Keratinocyte (primary cell): ENCODE measurements around the gene RNMT. TPM values are rescaled to one million over a fixed set of nuclear protein-coding genes. Genes with fewer than 3 reads are reported as not detected.
A peak's percentile ranks its signal among the peaks of the same experiment; 100 is the strongest.

Experiments used
- DNase-seq: peaks from one replicate; pipeline ENCODE4 v3.0.0-alpha.2; 2011; ENCODE audit warnings: low read depth, missing footprints, low spot score
- FAIRE-seq: peaks from 2 replicates; lab custom pipeline; 2011; peaks lifted over from hg19 to GRCh38; lab: Jason Lieb, UNC
- H2AFZ ChIP-seq: 2 replicates; pipeline ENCODE4 v1.6.0; 2012; ENCODE audit warnings: low read length, control low read depth, inconsistent platforms; ENCODE audit not compliant: control insufficient read depth
- H3K27ac ChIP-seq: 2 replicates; pipeline ENCODE4 v1.5.1; 2011; ENCODE audit warnings: low read length; ENCODE audit not compliant: control insufficient read depth, insufficient read depth
- H3K27me3 ChIP-seq: 3 replicates; pipeline ENCODE4 v1.6.0; 2011; ENCODE audit warnings: low read length; ENCODE audit not compliant: control insufficient read depth, insufficient read depth; ENCODE audit errors: extremely low read depth
- H3K36me3 ChIP-seq, 2 experiments: 2 replicates in 1 of 2; 3 replicates in 1 of 2; pipeline ENCODE4 v1.5.1; 2011; ENCODE audit warnings: low read length in 2 of 2, mild to moderate bottlenecking in 1 of 2; ENCODE audit not compliant: control insufficient read depth in 2 of 2, insufficient read depth in 2 of 2; ENCODE audit errors: extremely low read depth in 1 of 2
- H3K4me1 ChIP-seq: 3 replicates; pipeline ENCODE4 v1.5.1; 2011; ENCODE audit warnings: low read length; ENCODE audit not compliant: control insufficient read depth, insufficient read depth; ENCODE audit errors: extremely low read depth
- H3K4me2 ChIP-seq: 3 replicates; pipeline ENCODE4 v1.6.0; 2011; ENCODE audit warnings: low read depth, low read length; ENCODE audit not compliant: control insufficient read depth, insufficient read depth; ENCODE audit errors: extremely low read depth
- H3K4me3 ChIP-seq, 3 experiments: fragments of 200-600 bp in 1 of 3; sonication (generic) in 1 of 3; 2 replicates in 2 of 3; 3 replicates in 1 of 3; pipeline ENCODE4 v1.5.1; 2011 to 2016; ENCODE audit warnings: low read length in 3 of 3, mild to moderate bottlenecking in 3 of 3, control low read depth in 2 of 3, inconsistent platforms in 1 of 3, low read depth in 1 of 3, mixed read lengths in 1 of 3, mixed run types in 1 of 3, moderate library complexity in 1 of 3; ENCODE audit not compliant: control insufficient read depth in 2 of 3, insufficient read depth in 2 of 3; ENCODE audit errors: extremely low read depth in 1 of 3
- H3K79me2 ChIP-seq: 2 replicates; pipeline ENCODE4 v1.6.0; 2012; ENCODE audit warnings: low read length; ENCODE audit not compliant: control insufficient read depth, insufficient read depth
- H3K9ac ChIP-seq: 3 replicates; pipeline ENCODE4 v1.6.0; 2011; ENCODE audit warnings: low read length; ENCODE audit not compliant: control insufficient read depth, insufficient read depth; ENCODE audit errors: extremely low read depth
- H3K9me1 ChIP-seq: 3 replicates; pipeline ENCODE4 v1.6.0; 2011; ENCODE audit warnings: low read length; ENCODE audit not compliant: control insufficient read depth, insufficient read depth; ENCODE audit errors: extremely low read depth
- H3K9me3 ChIP-seq: 2 replicates; pipeline ENCODE4 v1.5.1; 2012; ENCODE audit warnings: low read depth, low read length; ENCODE audit not compliant: control insufficient read depth
- H4K20me1 ChIP-seq: 3 replicates; pipeline ENCODE4 v1.6.0; 2011; ENCODE audit warnings: low read length; ENCODE audit not compliant: control insufficient read depth, insufficient read depth; ENCODE audit errors: extremely low read depth
- EZH2 ChIP-seq: IDR thresholded peaks from one replicate; pipeline ENCODE4 v1.6.1; 2012; ENCODE audit warnings: inconsistent platforms, mild to moderate bottlenecking, low read length, moderate library complexity
- dilution Hi-C: fragments of 300-500 bp; cut with MboI; formaldehyde crosslinking; loops from one replicate; pipeline ENCODE4 v1.7.0; 2020; ENCODE audit warnings: low sequenced_read_pairs; ENCODE audit not compliant: extremely low pct_ligation_motif_present
- polyA plus RNA-seq, 5 experiments: library from polyadenylated mRNA; depleted of rRNA in 3 of 5; stranded (reverse) in 3 of 5; stranded (forward) in 1 of 5; unstranded in 1 of 5; fragments of >200 nt; gene quantifications; 1 replicate in 1 of 5; 2 replicates in 3 of 5; 3 replicates in 1 of 5; pipeline versions ENCODE4 v1.2.1 to v1.2.3, GENCODE V29; 2011 to 2012; ENCODE audit warnings: missing spikeins in 2 of 5, low read depth in 1 of 5, low replicate concordance in 1 of 5
- TF ChIP-seq, protein P1 (sequence below), 3 experiments: IDR thresholded peaks in 1 of 3; conservative IDR thresholded peaks in 1 of 3; optimal IDR thresholded peaks in 1 of 3; 2 replicates in 2 of 3; 3 replicates in 1 of 3; pipeline versions ENCODE3 to v1.5.1; 2011; ENCODE audit warnings: low read length in 3 of 3, mild to moderate bottlenecking in 3 of 3, moderate library complexity in 2 of 3, control low read depth in 1 of 3, inconsistent platforms in 1 of 3; ENCODE audit not compliant: insufficient read depth in 2 of 3; ENCODE audit errors: extremely low read depth in 1 of 3

Gene RNMT
- polyA plus RNA-seq, 1 donor (not counting 4 experiments of a cell fraction or from before 2014, with no cell fraction given), result 22.6 TPM

GRCh38 chr18:13799396-13799795 lies 72.9 kb downstream of the RNMT start:
- no peaks in the 10 kb centered on the region for H3K79me2 ChIP-seq
- no peak overlapping the region for H3K4me2 ChIP-seq
- no peaks in the 10 kb centered on the region for H4K20me1 ChIP-seq
- no peak for DNase-seq
- H2AFZ ChIP-seq, result no peak overlapping the region
- dilution Hi-C loops, result no loop called here
- no peaks in the 10 kb centered on the region for H3K9me3 ChIP-seq
- no peak overlapping the region for H3K9ac ChIP-seq
- no peaks in the 10 kb centered on the region for H3K36me3 ChIP-seq
- no peak overlapping the region for H3K27ac ChIP-seq
- H3K4me1 ChIP-seq, result peaks cover 22% of the 10 kb centered on the region
- TF ChIP-seq, protein P1, sequence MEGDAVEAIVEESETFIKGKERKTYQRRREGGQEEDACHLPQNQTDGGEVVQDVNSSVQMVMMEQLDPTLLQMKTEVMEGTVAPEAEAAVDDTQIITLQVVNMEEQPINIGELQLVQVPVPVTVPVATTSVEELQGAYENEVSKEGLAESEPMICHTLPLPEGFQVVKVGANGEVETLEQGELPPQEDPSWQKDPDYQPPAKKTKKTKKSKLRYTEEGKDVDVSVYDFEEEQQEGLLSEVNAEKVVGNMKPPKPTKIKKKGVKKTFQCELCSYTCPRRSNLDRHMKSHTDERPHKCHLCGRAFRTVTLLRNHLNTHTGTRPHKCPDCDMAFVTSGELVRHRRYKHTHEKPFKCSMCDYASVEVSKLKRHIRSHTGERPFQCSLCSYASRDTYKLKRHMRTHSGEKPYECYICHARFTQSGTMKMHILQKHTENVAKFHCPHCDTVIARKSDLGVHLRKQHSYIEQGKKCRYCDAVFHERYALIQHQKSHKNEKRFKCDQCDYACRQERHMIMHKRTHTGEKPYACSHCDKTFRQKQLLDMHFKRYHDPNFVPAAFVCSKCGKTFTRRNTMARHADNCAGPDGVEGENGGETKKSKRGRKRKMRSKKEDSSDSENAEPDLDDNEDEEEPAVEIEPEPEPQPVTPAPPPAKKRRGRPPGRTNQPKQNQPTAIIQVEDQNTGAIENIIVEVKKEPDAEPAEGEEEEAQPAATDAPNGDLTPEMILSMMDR (optimal IDR thresholded peaks at IDR 0.05 in 1 of 3, IDR thresholded peaks at IDR 0.05 in 1 of 3, conservative IDR thresholded peaks at IDR 0.05 in 1 of 3; ENCODE audit: extremely low read depth in 1 of 3, insufficient read depth in 2 of 3, low read length in 3 of 3), result no peak
- no peak for TF ChIP-seq EZH2
- no peaks in the 10 kb centered on the region for H3K27me3 ChIP-seq
- no peak for FAIRE-seq
- no peaks in the 10 kb centered on the region for H3K9me1 ChIP-seq
- H3K4me3 ChIP-seq, result no peak overlapping the region

DNA sequence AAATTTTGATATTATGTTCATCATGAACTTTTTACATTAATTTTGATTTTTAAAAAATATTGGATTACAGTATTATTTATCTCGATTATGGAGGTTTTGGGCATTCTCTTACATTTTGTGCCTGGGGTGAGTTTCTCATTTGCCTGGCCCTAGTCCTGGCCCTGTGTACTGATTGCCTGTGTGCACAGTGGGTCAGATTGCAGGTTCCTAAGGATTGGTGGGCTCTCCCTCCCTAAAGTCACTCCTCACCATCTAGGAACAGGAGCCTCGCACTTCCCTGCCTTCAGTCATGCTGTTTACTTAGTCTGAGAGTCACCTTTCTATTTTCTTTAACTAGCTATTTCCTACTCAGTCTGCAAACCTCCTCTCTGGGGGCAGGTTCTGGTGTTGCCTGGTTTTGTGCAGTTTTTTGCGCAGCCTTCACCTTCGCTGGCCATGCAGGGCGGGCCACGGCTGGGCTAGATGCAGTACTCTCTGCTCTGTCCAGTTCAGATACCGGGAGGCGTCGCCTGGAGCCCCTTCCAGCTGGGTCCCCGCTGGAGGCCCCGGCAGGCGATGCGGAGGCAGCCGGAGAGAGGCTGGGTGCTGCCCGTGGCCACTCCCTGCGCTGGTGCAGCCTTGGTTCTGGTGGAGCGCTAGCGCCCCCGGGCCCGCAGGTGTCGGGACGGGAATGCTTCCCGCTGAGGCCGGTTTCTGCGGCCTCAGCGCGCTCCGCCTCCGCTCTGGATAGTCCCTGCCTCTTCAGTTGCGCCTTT lies 74.2 kb downstream of the RNMT start:
- H3K9ac ChIP-seq, result peak overlapping the region; percentile 41
- TF ChIP-seq, protein P1 (optimal IDR thresholded peaks at IDR 0.05 in 1 of 3, IDR thresholded peaks at IDR 0.05 in 1 of 3, conservative IDR thresholded peaks at IDR 0.05 in 1 of 3; ENCODE audit: extremely low read depth in 1 of 3, insufficient read depth in 2 of 3, low read length in 3 of 3), result peak; percentile 63 to 89 (median 87)
- no peak for TF ChIP-seq EZH2
- no peaks in the 10 kb centered on the region for H3K36me3 ChIP-seq
- no peaks in the 10 kb centered on the region for H3K27me3 ChIP-seq
- H3K4me3 ChIP-seq, result peak overlapping the region in 2 of 3 experiments; percentile 57 to 71
- H3K9me1 ChIP-seq, result no peaks in the 10 kb centered on the region
- H3K4me1 ChIP-seq, result peaks cover 22% of the 10 kb centered on the region
- peak overlapping the region; percentile 91 for H3K4me2 ChIP-seq
- no peaks in the 10 kb centered on the region for H3K9me3 ChIP-seq
- H2AFZ ChIP-seq, result peak overlapping the region; percentile 92
- DNase-seq (no peak), FAIRE-seq (peak; percentile 88)
- no peaks in the 10 kb centered on the region for H4K20me1 ChIP-seq
- no peak overlapping the region for H3K27ac ChIP-seq
- no peaks in the 10 kb centered on the region for H3K79me2 ChIP-seq
- dilution Hi-C loops, result no loop called here
